ENCODE measurements around the gene PNKD.
A peak's percentile ranks its signal among the peaks of the same experiment; 100 is the strongest.

Gene PNKD

GRCh38 chr2:218315397-218315796 is 45.1 kb downstream of the PNKD start:
- DNase-seq (ENCODE audit: low read depth in 2 of 2): no peak

GRCh38 chr2:218317303-218317630 is 46.9 kb downstream of the PNKD start:
- no peak for DNase-seq (ENCODE audit: low read depth in 2 of 2)

- DNase-seq (ENCODE audit: low read depth in 2 of 2): no peak
Observed at GRCh38 chr2:218317835-218318234, 47.5 kb downstream of the PNKD start.

- no peak for DNase-seq (ENCODE audit: low read depth in 2 of 2)
Observed at GRCh38 chr2:218318241-218318640, 47.9 kb downstream of the PNKD start.

DNA sequence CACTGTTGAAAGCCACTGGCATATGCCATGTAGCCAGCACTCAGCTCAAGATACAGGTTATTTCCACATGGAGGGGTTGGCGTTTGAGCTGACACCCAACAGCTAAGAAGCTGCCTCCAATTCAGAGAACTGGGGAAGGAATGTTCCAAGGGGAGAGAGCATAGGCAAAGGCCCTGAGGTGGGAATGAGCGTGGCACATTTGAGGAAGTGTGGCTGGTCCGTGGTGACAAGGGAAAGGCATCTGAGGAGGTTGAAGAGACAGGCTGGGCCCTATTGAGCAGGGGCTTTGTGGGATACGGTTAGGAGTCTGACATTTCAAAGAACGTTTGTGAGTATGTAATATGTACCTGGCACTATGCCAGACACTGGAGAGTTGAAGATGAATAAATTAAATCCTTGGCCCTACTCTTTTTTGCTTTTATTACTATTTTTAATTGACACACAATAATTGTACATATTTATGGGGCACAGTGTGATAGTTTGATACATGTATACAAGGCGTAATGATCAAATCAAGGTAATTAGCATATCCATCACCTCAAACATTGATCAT is 49.6 kb downstream of the PNKD start:
- DNase-seq (ENCODE audit: low read depth in 2 of 2): no peak

DNA sequence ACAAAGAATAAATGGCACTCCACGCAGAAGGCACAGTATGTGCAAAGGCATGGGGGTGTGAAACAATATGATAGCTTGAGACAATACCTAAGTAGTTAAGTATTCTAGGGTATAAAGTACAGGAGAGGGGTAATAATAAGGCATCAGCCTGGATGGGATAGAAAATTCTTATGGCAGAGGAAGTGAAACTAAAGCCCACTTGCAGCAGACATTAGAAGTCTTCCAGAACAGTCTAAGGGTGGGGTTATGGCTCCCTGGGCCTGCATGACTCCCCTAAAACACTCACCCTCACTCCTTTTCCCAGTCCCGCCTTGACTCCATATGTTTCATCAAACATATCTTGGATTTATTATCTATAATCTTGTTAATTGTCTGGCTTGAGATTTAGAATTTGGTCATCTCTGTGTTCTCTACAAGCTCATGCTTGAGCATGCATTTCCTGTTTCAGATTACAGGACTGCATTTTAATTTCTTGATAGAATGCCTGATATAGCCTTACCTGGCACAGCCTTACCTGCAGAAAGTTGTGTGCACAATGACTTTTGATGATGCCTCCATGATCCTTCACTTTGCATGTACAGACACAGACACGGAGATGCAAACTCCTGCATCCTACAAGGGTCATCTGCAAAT is 50.5 kb downstream of the PNKD start:
- no peak for DNase-seq (ENCODE audit: low read depth in 2 of 2)

GRCh38 chr2:218322768-218323525 is 52.6 kb downstream of the PNKD start:
- peak; percentile 13 to 24 for DNase-seq (ENCODE audit: low read depth in 2 of 2)

GRCh38 chr2:218323526-218324472 is 53.5 kb downstream of the PNKD start:
- DNase-seq (ENCODE audit: low read depth in 2 of 2): no peak

DNA sequence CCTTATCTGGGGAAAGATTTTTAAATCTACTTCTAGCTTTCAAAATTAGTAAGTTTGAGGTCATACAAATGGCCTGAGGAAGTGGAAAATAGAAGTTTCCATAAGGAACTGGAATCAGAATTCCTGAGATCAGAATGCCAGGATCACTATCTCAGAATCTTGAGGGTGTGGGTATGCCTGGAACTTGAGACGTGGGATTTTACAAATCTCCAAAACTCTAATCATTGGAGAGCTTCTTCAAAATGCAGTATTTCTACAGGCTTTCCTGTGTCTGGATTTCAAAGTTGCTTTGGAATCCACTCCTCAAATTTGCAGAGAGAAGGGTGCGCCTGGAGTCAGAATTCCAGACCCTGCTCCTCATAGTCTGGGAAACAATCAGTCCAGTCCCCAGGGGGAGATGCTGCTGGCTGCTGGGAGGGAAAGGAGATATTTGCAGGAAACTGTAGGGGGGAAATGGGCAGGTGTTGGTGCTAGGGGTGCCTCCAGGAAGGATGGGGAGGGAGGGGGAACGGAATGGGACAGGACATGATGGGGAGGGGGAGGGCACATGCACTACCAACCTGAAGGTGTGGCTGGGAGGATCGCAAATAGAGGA is 55.3 kb downstream of the PNKD start:
- DNase-seq (ENCODE audit: low read depth in 2 of 2): no peak

GRCh38 chr2:218326315-218326714 is 56.0 kb downstream of the PNKD start:
- no peak for DNase-seq (ENCODE audit: low read depth in 2 of 2)

- no peak for DNase-seq (ENCODE audit: low read depth in 2 of 2)
Observed at GRCh38 chr2:218327451-218328210, 57.3 kb downstream of the PNKD start.

DNA sequence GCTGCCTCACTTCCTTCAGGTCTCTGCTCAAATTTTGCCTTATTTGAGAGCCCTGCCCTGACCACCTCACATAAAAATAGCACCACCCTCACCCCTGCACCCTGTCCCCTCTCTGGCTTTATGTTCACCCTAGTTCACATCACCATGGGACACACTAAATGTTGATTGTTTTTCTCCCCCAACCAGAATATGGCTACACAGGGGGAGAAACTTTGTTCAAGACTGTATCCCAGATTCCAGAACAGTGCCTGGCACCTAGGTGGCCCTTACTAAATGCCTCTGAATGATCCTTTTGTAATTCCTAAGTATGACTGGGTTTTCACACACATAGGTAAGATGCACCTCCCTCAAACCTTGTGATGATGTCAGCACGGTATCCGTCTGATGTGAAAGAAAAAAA is 58.0 kb downstream of the PNKD start:
- no peak for DNase-seq (ENCODE audit: low read depth in 2 of 2)

- DNase-seq (ENCODE audit: low read depth in 2 of 2): no peak
Observed at GRCh38 chr2:218329027-218329825, 58.9 kb downstream of the PNKD start.

GRCh38 chr2:218329826-218330593 is 59.7 kb downstream of the PNKD start:
- no peak for DNase-seq (ENCODE audit: low read depth in 2 of 2)

DNA sequence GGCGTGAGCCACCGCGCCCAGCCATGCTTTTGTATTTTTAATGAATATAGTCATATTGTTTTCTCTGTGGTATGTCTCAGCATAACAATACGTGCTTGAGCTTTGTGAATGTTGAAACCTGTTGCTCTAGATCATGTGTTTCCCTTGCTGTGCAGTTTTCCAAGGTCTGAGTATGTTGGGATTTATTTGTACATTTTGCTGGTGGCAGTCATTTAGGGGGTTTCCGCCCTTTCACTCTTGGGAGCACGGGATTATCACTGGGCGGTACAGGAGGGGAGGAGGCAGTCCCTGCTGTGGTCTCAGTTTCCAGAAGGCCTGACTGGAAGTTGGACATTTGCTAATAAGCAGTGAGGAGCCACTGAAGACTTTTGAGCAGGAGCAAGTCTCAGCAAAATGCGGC is 61.4 kb downstream of the PNKD start:
- DNase-seq (ENCODE audit: low read depth in 2 of 2): no peak

DNA sequence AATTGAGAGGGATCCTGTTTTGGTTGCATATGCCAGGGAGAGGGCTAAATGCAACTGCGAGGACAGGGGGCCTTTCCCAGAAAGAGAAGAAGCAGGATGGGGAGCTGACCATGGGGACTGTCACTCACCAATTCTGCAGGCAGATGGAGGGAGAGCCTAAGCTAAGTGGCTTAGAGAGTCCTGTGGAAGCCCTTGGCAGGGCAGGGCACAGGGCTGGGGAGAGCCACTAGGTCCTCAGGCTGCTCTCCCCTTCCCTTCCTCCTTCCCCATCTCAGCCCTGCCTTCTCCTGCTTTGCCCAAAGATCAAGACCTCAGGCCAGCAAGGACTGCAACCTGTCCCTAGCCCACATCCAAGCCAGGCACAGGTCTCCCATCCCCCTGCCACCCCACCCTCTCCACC is 62.0 kb downstream of the PNKD start:
- DNase-seq (ENCODE audit: low read depth in 2 of 2): no peak

GRCh38 chr2:218332920-218333645 is 62.8 kb downstream of the PNKD start:
- DNase-seq (ENCODE audit: low read depth in 2 of 2): no peak

DNA sequence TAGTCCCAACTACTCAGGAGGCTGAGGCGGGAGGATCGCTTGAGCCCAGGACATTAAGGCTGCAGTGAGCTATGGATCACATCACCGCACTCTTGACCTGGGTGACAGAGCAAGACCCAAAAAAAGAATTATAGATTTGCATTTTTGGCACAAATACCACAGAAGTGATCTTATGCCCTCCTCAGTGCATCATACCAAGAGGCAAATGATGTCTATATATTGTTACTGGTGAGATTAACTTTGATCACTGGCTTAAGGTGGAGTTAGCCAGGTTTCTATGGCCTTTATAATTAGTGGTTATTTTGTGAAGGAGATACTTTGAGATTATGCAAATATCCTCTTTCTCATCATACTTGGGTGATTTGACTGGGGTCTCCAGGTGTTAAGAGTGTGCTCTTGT is 64.2 kb downstream of the PNKD start:
- DNase-seq (ENCODE audit: low read depth in 2 of 2): no peak

DNA sequence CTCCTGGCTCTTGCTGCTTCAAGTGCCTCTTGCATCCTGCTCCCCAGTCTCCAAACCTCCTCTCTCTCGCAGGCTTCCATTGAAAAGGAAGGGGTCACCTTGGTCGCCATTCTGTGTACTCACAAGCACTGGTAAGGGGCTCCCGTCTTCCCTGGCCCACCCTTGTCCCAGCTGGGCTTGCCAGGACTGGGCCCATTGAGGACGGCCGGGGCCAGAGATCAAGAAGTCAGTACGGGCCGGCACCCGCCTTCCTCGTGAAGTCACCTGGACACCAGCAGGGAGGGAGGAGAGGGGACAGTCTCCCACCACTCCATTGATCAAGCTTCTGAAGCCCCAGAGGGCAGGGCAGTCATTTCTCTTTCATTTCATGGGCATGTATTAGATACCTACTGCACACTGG is 70.3 kb downstream of the PNKD start:
- no peak for DNase-seq (ENCODE audit: low read depth in 2 of 2)
